GM23338 (cell line): ENCODE results near the gene DCHS1. TPM values are rescaled to one million over a fixed set of nuclear protein-coding genes. Genes with fewer than 3 reads are reported as not detected.

Experiments
- ATAC-seq: fragments of 200-7000 bp; cut with Tn5 transposase; 3 replicates; pipeline ENCODE4 v1.9.1; 2020
- DNase-seq: peaks from one replicate; pipeline ENCODE4 v3.0.0-alpha.2; 2015; ENCODE audit warnings: low spot score
- H2AFZ ChIP-seq: fragments of 200-600 bp; sonication (generic); 2 replicates; pipeline ENCODE4 v1.8.0; 2016; ENCODE audit warnings: antibody characterized with exemption, mild to moderate bottlenecking, moderate library complexity
- H3F3A ChIP-seq: fragments of 200-600 bp; sonication (generic); replicated peaks from 2 replicates; pipeline ENCODE4 v1.8.0; 2017; ENCODE audit warnings: antibody characterized with exemption, mixed run types, low read depth
- H3K27ac ChIP-seq: fragments of 200-600 bp; sonication (generic); 2 replicates; pipeline ENCODE4 v1.6.1; 2016; ENCODE audit warnings: low read depth
- H3K27me3 ChIP-seq: fragments of 200-600 bp; sonication (generic); 2 replicates; pipeline ENCODE4 v1.8.0; 2016; ENCODE audit warnings: mild to moderate bottlenecking, mixed run types, moderate library complexity; ENCODE audit not compliant: insufficient read depth
- H3K36me3 ChIP-seq: fragments of 200-600 bp; sonication (generic); 2 replicates; pipeline ENCODE4 v1.8.0; 2016; ENCODE audit warnings: mild to moderate bottlenecking; ENCODE audit not compliant: insufficient read depth
- H3K4me1 ChIP-seq: fragments of 200-600 bp; sonication (generic); 2 replicates; pipeline ENCODE4 v1.8.0; 2016; ENCODE audit warnings: mild to moderate bottlenecking, moderate library complexity; ENCODE audit not compliant: insufficient read depth
- H3K4me2 ChIP-seq: fragments of 200-600 bp; sonication (generic); 2 replicates; pipeline ENCODE4 v1.7.1; 2017; ENCODE audit warnings: mixed run types
- H3K4me3 ChIP-seq: fragments of 200-600 bp; sonication (generic); 2 replicates; pipeline ENCODE4 v1.6.1; 2016; ENCODE audit warnings: mixed run types
- H3K79me2 ChIP-seq: fragments of 200-600 bp; sonication (generic); replicated peaks from 2 replicates; pipeline ENCODE4 v1.8.0; 2017; ENCODE audit warnings: mild to moderate bottlenecking; ENCODE audit not compliant: insufficient read depth
- H3K9me2 ChIP-seq: fragments of 200-600 bp; sonication (generic); 2 replicates; pipeline ENCODE4 v1.8.0; 2017; ENCODE audit not compliant: insufficient read depth
- H4K20me1 ChIP-seq: fragments of 200-600 bp; sonication (generic); replicated peaks from 2 replicates; pipeline ENCODE4 v1.8.0; 2017; ENCODE audit warnings: mild to moderate bottlenecking; ENCODE audit not compliant: insufficient read depth
- H3K27ac Mint-ChIP-seq: 2 replicates; pipeline ENCODE4 v1.8.0; 2020; ENCODE audit warnings: inconsistent platforms, mild to moderate bottlenecking, moderate library complexity, mixed read lengths
- H3K27me3 Mint-ChIP-seq: 3 replicates; pipeline ENCODE4 v1.8.0; 2022; ENCODE audit warnings: low read depth, mild to moderate bottlenecking, moderate library complexity, mixed read lengths, inconsistent platforms; ENCODE audit not compliant: insufficient read depth, poor library complexity
- H3K36me3 Mint-ChIP-seq: 3 replicates; pipeline ENCODE4 v1.8.0; 2021; ENCODE audit warnings: low read depth, mild to moderate bottlenecking, inconsistent platforms, moderate library complexity, mixed read lengths
- H3K4me1 Mint-ChIP-seq: 3 replicates; pipeline ENCODE4 v1.8.0; 2020; ENCODE audit warnings: mild to moderate bottlenecking, inconsistent platforms, mixed read lengths
- H3K4me3 Mint-ChIP-seq: 3 replicates; pipeline ENCODE4 v1.8.0; 2021; ENCODE audit warnings: moderate library complexity, mild to moderate bottlenecking, inconsistent platforms, mixed read lengths
- H3K9me3 Mint-ChIP-seq: 3 replicates; pipeline ENCODE4 v1.8.0; 2020; ENCODE audit warnings: moderate library complexity, mild to moderate bottlenecking, inconsistent platforms, mixed read lengths
- CREB1 ChIP-seq: fragments of 250-450 bp; sonication (Bioruptor Pico); IDR thresholded peaks from 2 replicates; pipeline ENCODE4 v1.5.0; 2020; ENCODE audit warnings: low read depth, mild to moderate bottlenecking, moderate library complexity
- CTCF ChIP-seq, 2 experiments: fragments of 200-600 bp in 1 of 2; sonication (generic) in 1 of 2; conservative IDR thresholded peaks; 2 replicates each; pipeline versions ENCODE4 v1.5.1 to v1.6.1; 2016 to 2017; ENCODE audit warnings: antibody characterized with exemption in 2 of 2, low read depth in 2 of 2, mild to moderate bottlenecking in 2 of 2, moderate library complexity in 1 of 2
- ETS1 ChIP-seq: IDR thresholded peaks from 2 replicates; pipeline ENCODE4 v1.6.1; 2016; ENCODE audit warnings: antibody characterized with exemption
- EZH2 ChIP-seq: fragments of 200-600 bp; sonication (generic); IDR thresholded peaks from one replicate; pipeline ENCODE4 v1.8.0; 2017; ENCODE audit warnings: antibody characterized with exemption, mild to moderate bottlenecking, low read depth; ENCODE audit not compliant: unreplicated experiment
- EZH2phosphoT487 ChIP-seq: fragments of 200-600 bp; sonication (generic); IDR thresholded peaks from one replicate; pipeline ENCODE4 v1.8.1; 2018; ENCODE audit warnings: antibody characterized with exemption; ENCODE audit not compliant: unreplicated experiment
- JUNB ChIP-seq: IDR thresholded peaks from one replicate; pipeline ENCODE4 v1.6.1; 2016; ENCODE audit warnings: antibody characterized with exemption; ENCODE audit not compliant: unreplicated experiment
- NANOG ChIP-seq: IDR thresholded peaks from 2 replicates; pipeline ENCODE4 v1.6.1; 2016; ENCODE audit warnings: antibody characterized with exemption, borderline replicate concordance
- POLR2AphosphoS5 ChIP-seq: IDR thresholded peaks from 2 replicates; pipeline ENCODE4 v1.6.1; 2016; ENCODE audit warnings: antibody characterized with exemption, low read depth
- REST ChIP-seq: IDR thresholded peaks from one replicate; pipeline ENCODE4 v1.6.1; 2018; ENCODE audit warnings: antibody characterized with exemption; ENCODE audit not compliant: unreplicated experiment
- STAT1 ChIP-seq: IDR thresholded peaks from one replicate; pipeline ENCODE4 v1.6.1; 2016; ENCODE audit warnings: antibody characterized with exemption; ENCODE audit not compliant: unreplicated experiment
- ZNF114 ChIP-seq: fragments of 250-450 bp; sonication (Bioruptor Pico); IDR thresholded peaks from 2 replicates; pipeline ENCODE4 v1.5.0; 2020; ENCODE audit warnings: mild to moderate bottlenecking, moderate library complexity
- ZNF331 ChIP-seq: fragments of 250-450 bp; sonication (Bioruptor Pico); IDR thresholded peaks from 2 replicates; pipeline ENCODE4 v1.5.0; 2020; ENCODE audit warnings: low read depth, mild to moderate bottlenecking, moderate library complexity
- ZNF462 ChIP-seq: fragments of 250-450 bp; sonication (Bioruptor Pico); IDR thresholded peaks from 2 replicates; pipeline ENCODE4 v1.5.0; 2020; ENCODE audit warnings: mild to moderate bottlenecking, moderate library complexity
- polyA plus RNA-seq: library from polyadenylated mRNA; unstranded; fragments of >200 nt; fragmentation: Nextera tagmentation; extraction: Ambion mirVana; gene quantifications from 2 replicates; pipeline ENCODE4 v1.2.1, GENCODE V29; 2016
- total RNA-seq: library from RNA; depleted of rRNA; stranded (reverse); fragments of >200 nt; shearing (Covaris generic); gene quantifications from 2 replicates; pipeline ENCODE4 v1.2.3, GENCODE V29; 2014

DCHS1 gene
- total and polyA plus RNA-seq, 2 experiments from 2014 or later = 2.3 to 20.7 TPM

- no peak for DNase-seq
- no peak overlapping the region for H3K27ac ChIP-seq
- Mint-ChIP-seq H3K4me3 (no peak overlapping the region), H3K27ac (no peak overlapping the region), H3K27me3 (peaks cover 8% of the 10 kb centered on the region), H3K36me3 (peaks cover 7% of the 10 kb centered on the region; the same call in 2 of the 3 replicates), H3K9me3 (no peaks in the 10 kb centered on the region), H3K4me1 (no peaks in the 10 kb centered on the region)
- peaks cover 9% of the 10 kb centered on the region for H3K4me1 ChIP-seq
- no peak for ATAC-seq
- no peaks in the 10 kb centered on the region for H4K20me1 ChIP-seq
- H3K36me3 ChIP-seq = no peaks in the 10 kb centered on the region
- no peaks in the 10 kb centered on the region for H3F3A ChIP-seq
- no peak overlapping the region for H3K4me2 ChIP-seq
- peaks cover 9% of the 10 kb centered on the region; the same call in 1 of the 2 replicates for H3K79me2 ChIP-seq
- no peak overlapping the region for H3K4me3 ChIP-seq
- H3K9me2 ChIP-seq = no peaks in the 10 kb centered on the region
- H3K27me3 ChIP-seq = no peaks in the 10 kb centered on the region
- TF ChIP-seq NANOG = no peak
- no peak for TF ChIP-seq EZH2phosphoT487
- no peak for TF ChIP-seq REST
- TF ChIP-seq STAT1 = no peak
- TF ChIP-seq ETS1 = no peak
- no peak for TF ChIP-seq CREB1 (CRISPR knock-in tag)
- TF ChIP-seq POLR2AphosphoS5 = no peak
- TF ChIP-seq ZNF114 (CRISPR knock-in tag) = no peak
- TF ChIP-seq CTCF (conservative IDR thresholded peaks at IDR 0.05; ENCODE audit: low read depth in 2 of 2) = no peak
- no peak for TF ChIP-seq ZNF462 (CRISPR knock-in tag)
- TF ChIP-seq EZH2 = no peak
- no peak for TF ChIP-seq ZNF331 (CRISPR knock-in tag)
- no peak for TF ChIP-seq JUNB
- H2AFZ ChIP-seq = no peak overlapping the region
Measured at GRCh38 chr11:6622261-6623171, 33.1 kb downstream of the DCHS1 start.
